Cortex of kidney (tissue), 1 donor: ENCODE results near the gene XIRP2.
"Not testable (repeated sequence)": the region's sequence is repeated elsewhere in the genome, so short reads cannot be mapped to it uniquely, and the experiment has no call there.

ENCODE experiments used
- DNase-seq: peaks from one replicate; lab custom pipeline; 2025; lab: John Stamatoyannopoulos, UW

The XIRP2 gene

GRCh38 chr2:167198576-167198975 lies 310.3 kb downstream of the XIRP2 start:
- no peak for DNase-seq

GRCh38 chr2:167200019-167200418 lies 311.7 kb downstream of the XIRP2 start:
- no peak for DNase-seq

GRCh38 chr2:167209784-167210183 lies 321.5 kb downstream of the XIRP2 start:
- DNase-seq: no peak

GRCh38 chr2:167212014-167212648 lies 323.9 kb downstream of the XIRP2 start:
- no peak for DNase-seq

- DNase-seq: no peak
These were observed 327.3 kb downstream of the XIRP2 start for GRCh38 chr2:167215595-167215994.

GRCh38 chr2:167237478-167237877 lies 349.2 kb downstream of the XIRP2 start:
- no peak for DNase-seq

- no peak for DNase-seq
These were observed 352.4 kb downstream of the XIRP2 start for GRCh38 chr2:167240671-167241070.

GRCh38 chr2:167249197-167249596 lies 360.9 kb downstream of the XIRP2 start:
- DNase-seq: no peak

GRCh38 chr2:167253025-167253424 lies 364.7 kb downstream of the XIRP2 start:
- no peak for DNase-seq

- no peak for DNase-seq
These were observed 366.4 kb downstream of the XIRP2 start for GRCh38 chr2:167254721-167255120.

- no peak for DNase-seq
These were observed 370.4 kb downstream of the XIRP2 start for GRCh38 chr2:167258712-167259111.

GRCh38 chr2:167264380-167264779 lies 376.1 kb downstream of the XIRP2 start:
- DNase-seq: no peak

GRCh38 chr2:167265004-167265403 lies 376.7 kb downstream of the XIRP2 start:
- DNase-seq: no peak

- no peak for DNase-seq
These were observed 377.4 kb downstream of the XIRP2 start for GRCh38 chr2:167265722-167266121.

- DNase-seq: not testable (repeated sequence)
These were observed 380.0 kb downstream of the XIRP2 start for GRCh38 chr2:167268245-167268644.

- no peak for DNase-seq
These were observed 383.7 kb downstream of the XIRP2 start for GRCh38 chr2:167271932-167272331.

GRCh38 chr2:167275046-167275445 lies 386.8 kb downstream of the XIRP2 start:
- no peak for DNase-seq

- DNase-seq: no peak
These were observed 391.5 kb downstream of the XIRP2 start for GRCh38 chr2:167279810-167280209.

- DNase-seq: no peak
These were observed 398.9 kb downstream of the XIRP2 start for GRCh38 chr2:167287212-167287611.

- DNase-seq: no peak
These were observed 401.6 kb downstream of the XIRP2 start for GRCh38 chr2:167289651-167290410.

GRCh38 chr2:167292430-167293171 lies 404.3 kb downstream of the XIRP2 start, which contains the start of gene B3GALT1:
Gene B3GALT1, plus strand, starts transcription at chr2:167293001.
- DNase-seq: no peak

GRCh38 chr2:167293172-167293781 lies 405.0 kb downstream of the XIRP2 start:
- no peak for DNase-seq
